HepG2 (cell line): ENCODE measurements around the gene CHPF. TPM values are rescaled to one million over a fixed set of nuclear protein-coding genes. Genes with fewer than 3 reads are reported as not detected.

Source experiments
- BCL6 ChIP-seq: IDR thresholded peaks from 2 replicates; pipeline ENCODE4 v1.6.1; 2016; ENCODE audit warnings: missing genetic modification reagents, missing compliant biosample characterization
- BCLAF1 ChIP-seq: fragments of 450-650 bp; IDR thresholded peaks from 2 replicates; pipeline ENCODE4 v1.6.1; 2017; ENCODE audit warnings: mild to moderate bottlenecking
- BHLHE40 ChIP-seq: IDR thresholded peaks from 2 replicates; pipeline ENCODE4 v1.6.1; 2011; ENCODE audit warnings: low read length, improper control_type of control experiment
- CHD4 ChIP-seq: fragments of 200-600 bp; sonication (generic); IDR thresholded peaks from 2 replicates; pipeline ENCODE4 v1.7.0; 2017; ENCODE audit warnings: mild to moderate bottlenecking, low read length, borderline replicate concordance
- DZIP1 ChIP-seq: sonication (generic); formaldehyde crosslinking; IDR thresholded peaks from 2 replicates; pipeline ENCODE4 v1.5.0; 2020; ENCODE audit warnings: mild to moderate bottlenecking, missing genetic modification reagents
- FOXM1 ChIP-seq: sonication (generic); formaldehyde crosslinking; IDR thresholded peaks from 2 replicates; pipeline ENCODE4 v1.5.0; 2020; ENCODE audit warnings: missing genetic modification reagents
- GATA4 ChIP-seq: sonication (generic); IDR thresholded peaks from 2 replicates; pipeline ENCODE4 v1.6.1; 2016; ENCODE audit warnings: antibody characterized with exemption, low read depth, borderline replicate concordance
- HDAC2 ChIP-seq: sonication (generic); formaldehyde crosslinking; IDR thresholded peaks from 2 replicates; pipeline ENCODE4 v1.4.0; 2020; ENCODE audit warnings: missing genetic modification reagents
- KAT7 ChIP-seq: IDR thresholded peaks from 2 replicates; pipeline ENCODE4 v1.6.1; 2018; ENCODE audit warnings: borderline replicate concordance, missing compliant biosample characterization
- LCORL ChIP-seq, 2 experiments: fragments of 450-650 bp in 1 of 2; sonication (generic) in 1 of 2; formaldehyde crosslinking in 1 of 2; IDR thresholded peaks; 2 replicates each; pipeline versions ENCODE4 v1.5.0 to v1.6.1; 2017 to 2020; ENCODE audit warnings: antibody characterized with exemption in 1 of 2, missing genetic modification reagents in 1 of 2
- LRRFIP1 ChIP-seq: sonication (generic); formaldehyde crosslinking; conservative IDR thresholded peaks from 2 replicates; pipeline ENCODE4 v1.4.0; 2020; ENCODE audit warnings: missing genetic modification reagents
- MAF1 ChIP-seq: sonication (generic); formaldehyde crosslinking; IDR thresholded peaks from 2 replicates; pipeline ENCODE4 v1.5.0; 2020; ENCODE audit warnings: missing genetic modification reagents, borderline replicate concordance
- MIXL1 ChIP-seq: IDR thresholded peaks from 2 replicates; pipeline ENCODE4 v1.6.1; 2016
- NBN ChIP-seq: fragments of 450-650 bp; conservative IDR thresholded peaks from 2 replicates; pipeline ENCODE4 v1.6.1; 2017
- NFYB ChIP-seq: sonication (generic); formaldehyde crosslinking; IDR thresholded peaks from 2 replicates; pipeline ENCODE4 v1.4.0; 2020; ENCODE audit warnings: missing genetic modification reagents
- POLR2AphosphoS5 ChIP-seq: IDR thresholded peaks from 2 replicates; pipeline ENCODE4 v1.6.1; 2012; ENCODE audit warnings: low read depth, low read length
- RFXAP ChIP-seq: sonication (generic); formaldehyde crosslinking; IDR thresholded peaks from 2 replicates; pipeline ENCODE4 v1.4.0; 2020; ENCODE audit warnings: missing genetic modification reagents, borderline replicate concordance
- SMAD9 ChIP-seq: sonication (generic); formaldehyde crosslinking; IDR thresholded peaks from 2 replicates; pipeline ENCODE4 v1.5.1; 2020; ENCODE audit warnings: mild to moderate bottlenecking, missing genetic modification reagents
- ZIK1 ChIP-seq: sonication (generic); formaldehyde crosslinking; IDR thresholded peaks from 2 replicates; pipeline ENCODE4 v1.5.0; 2020; ENCODE audit warnings: mild to moderate bottlenecking, low read depth, missing genetic modification reagents, borderline replicate concordance
- ZNF10 ChIP-seq: sonication (generic); formaldehyde crosslinking; IDR thresholded peaks from 2 replicates; pipeline ENCODE4 v1.4.0; 2020; ENCODE audit warnings: mild to moderate bottlenecking, low read depth, missing genetic modification reagents, borderline replicate concordance
- ZNF12 ChIP-seq: sonication (generic); formaldehyde crosslinking; IDR thresholded peaks from 2 replicates; pipeline ENCODE4 v1.5.0; 2020; ENCODE audit warnings: missing genetic modification reagents
- ZNF20 ChIP-seq: sonication (generic); formaldehyde crosslinking; IDR thresholded peaks from 2 replicates; pipeline ENCODE4 v1.4.0; 2020; ENCODE audit warnings: mild to moderate bottlenecking, moderate library complexity, missing genetic modification reagents
- ZSCAN30 ChIP-seq: sonication (generic); formaldehyde crosslinking; IDR thresholded peaks from 2 replicates; pipeline ENCODE4 v1.5.0; 2020; ENCODE audit warnings: mild to moderate bottlenecking, missing genetic modification reagents
- polyA plus RNA-seq, 8 experiments: library from polyadenylated mRNA; depleted of rRNA in 3 of 8; stranded (reverse) in 7 of 8; unstranded in 1 of 8; fragments of >200 nt; fragmentation: Illumina TruSeq in 4 of 8; extraction: Trizol in 4 of 8; gene quantifications; 2 replicates each; pipeline versions ENCODE4 v1.2.1 to v1.2.3, GENCODE V29; 2011 to 2016; ENCODE audit warnings: low read depth in 4 of 8, missing spikeins in 1 of 8, mixed read lengths in 1 of 8; ENCODE audit not compliant: insufficient read depth in 1 of 8
- total RNA-seq, 5 experiments: library from RNA; depleted of rRNA; stranded (reverse); fragments of >200 nt; fragmentation: Illumina TruSeq; extraction: Trizol; gene quantifications; 2 replicates each; pipeline ENCODE4 v1.2.3, GENCODE V29; 2016; ENCODE audit warnings: low read depth in 1 of 5

The CHPF gene
- total and polyA plus RNA-seq, 2 of the 13 experiments (the other 11 are each of a cell fraction or from before 2014, with no cell fraction given), result 79.6 to 111 TPM

- TF ChIP-seq BCLAF1 (no peak), CHD4 (no peak), ZIK1 (CRISPR knock-in tag) (peak; percentile 84; the same call in 1 of the 2 replicates), LCORL (IDR thresholded peaks at IDR 0.05) (no peak), LCORL (CRISPR knock-in tag; IDR thresholded peaks at IDR 0.05) (peak; percentile 60; the same call in 1 of the 2 replicates), MAF1 (CRISPR knock-in tag) (no peak; the same call in 1 of the 2 replicates), ZSCAN30 (CRISPR knock-in tag) (no peak), ZNF20 (CRISPR knock-in tag) (0 out of 2 replicates have a peak, but pooled peaks have one; percentile 61), BHLHE40 (peak; percentile 75), RFXAP (CRISPR knock-in tag) (no peak), NFYB (no peak), DZIP1 (CRISPR knock-in tag) (no peak; the same call in none of the 2 replicates), KAT7 (CRISPR knock-in tag) (no peak), GATA4 (peak; percentile 59; the same call in 1 of the 2 replicates), FOXM1 (CRISPR knock-in tag) (no peak), NBN (no peak), LRRFIP1 (CRISPR knock-in tag) (0 out of 2 replicates have a peak, but pooled peaks have one; percentile 12), ZNF10 (no peak), MIXL1 (CRISPR knock-in tag) (0 out of 2 replicates have a peak, but pooled peaks have one; percentile 6), POLR2AphosphoS5 (peak; percentile 90), SMAD9 (CRISPR knock-in tag) (no peak), HDAC2 (CRISPR knock-in tag) (peak; percentile 8; the same call in 1 of the 2 replicates), BCL6 (CRISPR knock-in tag) (peak; percentile 41; the same call in 1 of the 2 replicates), ZNF12 (CRISPR knock-in tag) (no peak)
These were observed 45.1 kb downstream of the CHPF start, which contains the start of gene GMPPA (continued) for GRCh38 chr2:219498280-219499057.
